Neural cell (in vitro differentiated cells): ENCODE measurements around the gene MFSD6L.

Experiments used
- CTCF ChIP-seq: fragments of 450-650 bp; IDR thresholded peaks from 2 replicates; pipeline ENCODE4 v1.5.1; 2014; ENCODE audit warnings: antibody characterized with exemption, mild to moderate bottlenecking, moderate library complexity; ENCODE audit not compliant: poor library complexity, severe bottlenecking
- EP300 ChIP-seq: fragments of 450-650 bp; conservative IDR thresholded peaks from 2 replicates; pipeline ENCODE4 v1.6.1; 2014; ENCODE audit warnings: antibody characterized with exemption, mild to moderate bottlenecking, moderate library complexity; ENCODE audit not compliant: poor library complexity, severe bottlenecking
- EZH2 ChIP-seq: fragments of 200-600, 300-800 bp; shearing (Covaris generic), sonication (generic); IDR thresholded peaks from 2 replicates; pipeline ENCODE4 v1.6.1; 2014; ENCODE audit warnings: antibody characterized with exemption, low read length, borderline replicate concordance, mild to moderate bottlenecking; ENCODE audit not compliant: insufficient read depth, poor library complexity, severe bottlenecking
- MXI1 ChIP-seq: fragments of 450-650 bp; conservative IDR thresholded peaks from 2 replicates; pipeline ENCODE4 v1.6.1; 2014; ENCODE audit warnings: antibody characterized with exemption, mild to moderate bottlenecking; ENCODE audit not compliant: poor library complexity, severe bottlenecking
- POLR2AphosphoS5 ChIP-seq: IDR thresholded peaks from 2 replicates; pipeline ENCODE4 v1.6.1; 2012
- RAD21 ChIP-seq: fragments of 450-650 bp; conservative IDR thresholded peaks from 2 replicates; pipeline ENCODE4 v1.6.1; 2014; ENCODE audit warnings: antibody characterized with exemption, mild to moderate bottlenecking, moderate library complexity
- REST ChIP-seq: IDR thresholded peaks from 2 replicates; pipeline ENCODE4 v1.6.1; 2012; ENCODE audit warnings: borderline replicate concordance
- SMC3 ChIP-seq: fragments of 450-650 bp; conservative IDR thresholded peaks from 2 replicates; pipeline ENCODE4 v1.6.1; 2014; ENCODE audit warnings: antibody characterized with exemption, mild to moderate bottlenecking, moderate library complexity; ENCODE audit not compliant: poor library complexity
- TAF1 ChIP-seq: IDR thresholded peaks from 2 replicates; pipeline ENCODE4 v1.6.1; 2012; ENCODE audit warnings: low read depth

- no peak for TF ChIP-seq EP300
- no peak for TF ChIP-seq CTCF
- TF ChIP-seq REST = no peak
- no peak for TF ChIP-seq POLR2AphosphoS5
- no peak for TF ChIP-seq TAF1
- no peak for TF ChIP-seq RAD21
- no peak for TF ChIP-seq SMC3
- no peak for TF ChIP-seq EZH2
- TF ChIP-seq MXI1 = no peak
Observed at GRCh38 chr17:8831234-8831849, 32.2 kb upstream of the MFSD6L start.
